ENCODE measurements around the gene GIMAP4. TPM values are rescaled to one million over a fixed set of nuclear protein-coding genes. Genes with fewer than 3 reads are reported as not detected.
"Not testable (repeated sequence)": the region's sequence is repeated elsewhere in the genome, so short reads cannot be mapped to it uniquely, and the experiment has no call there.

Gene GIMAP4
- not detected in 2 replicates for total RNA-seq
- long read RNA-seq = 0 reads

DNA sequence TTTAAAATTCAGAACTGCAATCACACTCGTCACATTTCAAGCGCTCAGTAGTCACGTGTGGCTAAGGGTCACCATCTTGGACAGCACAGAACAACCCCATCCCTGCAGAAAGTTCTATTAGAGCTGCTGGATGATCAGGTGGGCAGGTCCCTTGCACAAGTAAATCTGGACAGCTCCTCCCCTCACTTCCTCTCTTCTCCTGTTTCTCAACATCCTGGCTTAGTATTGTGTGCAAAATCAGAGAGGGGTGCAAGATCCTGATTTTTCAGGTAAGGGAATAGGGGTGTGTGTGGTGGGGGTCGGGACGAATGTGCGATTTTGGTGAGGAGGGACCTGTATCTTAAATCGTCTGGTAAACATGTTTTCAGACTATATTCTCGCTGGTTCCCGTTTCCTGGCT is at the start of gene GIMAP4:
TSS of gene GIMAP4 (plus strand) at position 222 of the 400 bp plus-strand sequence. CDS start 2,512 bp downstream, outside the sequence.
- Mint-ChIP-seq H3K4me1 (no peaks in the 10 kb centered on the region), H3K27ac (ENCODE audit: unreplicated experiment) (no peak within 1 kb of the TSS), H3K36me3 (ENCODE audit: low read depth) (no peaks in the 10 kb centered on the region), H3K4me3 (no peak within 1 kb of the TSS), H3K9me3 (no peaks in the 10 kb centered on the region), H3K27me3 (ENCODE audit: low read depth) (peaks cover 12% of the 10 kb centered on the region)
- TF ChIP-seq, protein P1, sequence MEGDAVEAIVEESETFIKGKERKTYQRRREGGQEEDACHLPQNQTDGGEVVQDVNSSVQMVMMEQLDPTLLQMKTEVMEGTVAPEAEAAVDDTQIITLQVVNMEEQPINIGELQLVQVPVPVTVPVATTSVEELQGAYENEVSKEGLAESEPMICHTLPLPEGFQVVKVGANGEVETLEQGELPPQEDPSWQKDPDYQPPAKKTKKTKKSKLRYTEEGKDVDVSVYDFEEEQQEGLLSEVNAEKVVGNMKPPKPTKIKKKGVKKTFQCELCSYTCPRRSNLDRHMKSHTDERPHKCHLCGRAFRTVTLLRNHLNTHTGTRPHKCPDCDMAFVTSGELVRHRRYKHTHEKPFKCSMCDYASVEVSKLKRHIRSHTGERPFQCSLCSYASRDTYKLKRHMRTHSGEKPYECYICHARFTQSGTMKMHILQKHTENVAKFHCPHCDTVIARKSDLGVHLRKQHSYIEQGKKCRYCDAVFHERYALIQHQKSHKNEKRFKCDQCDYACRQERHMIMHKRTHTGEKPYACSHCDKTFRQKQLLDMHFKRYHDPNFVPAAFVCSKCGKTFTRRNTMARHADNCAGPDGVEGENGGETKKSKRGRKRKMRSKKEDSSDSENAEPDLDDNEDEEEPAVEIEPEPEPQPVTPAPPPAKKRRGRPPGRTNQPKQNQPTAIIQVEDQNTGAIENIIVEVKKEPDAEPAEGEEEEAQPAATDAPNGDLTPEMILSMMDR (conservative IDR thresholded peaks at IDR 0.05) = no peak
- no peak for DNase-seq (ENCODE audit: low read depth, low spot score)

DNA sequence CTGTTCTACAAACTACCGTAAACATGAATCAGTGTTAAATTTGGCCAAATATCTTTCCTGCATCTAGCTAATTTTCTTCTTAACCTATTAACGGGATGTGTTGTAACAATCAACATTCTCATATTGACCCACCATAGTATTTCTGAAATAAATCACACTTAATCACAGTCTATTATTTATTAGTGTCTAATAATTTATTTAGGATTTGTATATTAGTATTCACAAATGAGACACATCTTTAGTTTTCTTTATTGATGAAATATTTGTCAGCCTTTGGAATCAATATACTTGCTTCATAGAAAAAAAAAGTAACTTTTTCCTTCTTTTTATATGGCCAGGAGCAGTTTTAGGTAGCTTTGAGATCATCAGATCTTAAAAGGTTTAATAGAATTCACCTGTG is 47.9 kb upstream of the GIMAP4 start:
- no peak for DNase-seq (ENCODE audit: low read depth, low spot score)
- H3K4me1 Mint-ChIP-seq = no peaks in the 10 kb centered on the region
- no peaks in the 10 kb centered on the region for H3K9me3 Mint-ChIP-seq
- no peak overlapping the region for H3K4me3 Mint-ChIP-seq
- H3K36me3 Mint-ChIP-seq (ENCODE audit: low read depth) = no peaks in the 10 kb centered on the region
- TF ChIP-seq, protein P1 (conservative IDR thresholded peaks at IDR 0.05) = no peak
- H3K27me3 Mint-ChIP-seq (ENCODE audit: low read depth) = peaks cover 38% of the 10 kb centered on the region
- H3K27ac Mint-ChIP-seq (ENCODE audit: unreplicated experiment) = no peak overlapping the region

DNA sequence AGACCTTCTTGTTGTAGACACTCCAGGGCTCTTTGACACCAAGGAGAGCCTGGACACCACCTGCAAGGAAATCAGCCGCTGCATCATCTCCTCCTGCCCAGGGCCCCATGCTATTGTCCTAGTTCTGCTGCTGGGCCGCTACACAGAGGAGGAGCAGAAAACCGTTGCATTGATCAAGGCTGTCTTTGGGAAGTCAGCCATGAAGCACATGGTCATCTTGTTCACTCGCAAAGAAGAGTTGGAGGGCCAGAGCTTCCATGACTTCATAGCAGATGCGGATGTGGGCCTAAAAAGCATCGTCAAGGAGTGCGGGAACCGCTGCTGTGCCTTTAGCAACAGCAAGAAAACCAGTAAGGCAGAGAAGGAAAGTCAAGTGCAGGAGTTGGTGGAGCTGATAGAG is 47.0 kb upstream of the GIMAP4 start:
- H3K36me3 Mint-ChIP-seq (ENCODE audit: low read depth) = no peaks in the 10 kb centered on the region
- no peaks in the 10 kb centered on the region for H3K4me1 Mint-ChIP-seq
- TF ChIP-seq, protein P1 (conservative IDR thresholded peaks at IDR 0.05) = no peak
- no peak overlapping the region for H3K27ac Mint-ChIP-seq (ENCODE audit: unreplicated experiment)
- no peaks in the 10 kb centered on the region for H3K9me3 Mint-ChIP-seq
- H3K4me3 Mint-ChIP-seq = no peak overlapping the region
- peaks cover 33% of the 10 kb centered on the region for H3K27me3 Mint-ChIP-seq (ENCODE audit: low read depth)
- no peak for DNase-seq (ENCODE audit: low read depth, low spot score)

DNA sequence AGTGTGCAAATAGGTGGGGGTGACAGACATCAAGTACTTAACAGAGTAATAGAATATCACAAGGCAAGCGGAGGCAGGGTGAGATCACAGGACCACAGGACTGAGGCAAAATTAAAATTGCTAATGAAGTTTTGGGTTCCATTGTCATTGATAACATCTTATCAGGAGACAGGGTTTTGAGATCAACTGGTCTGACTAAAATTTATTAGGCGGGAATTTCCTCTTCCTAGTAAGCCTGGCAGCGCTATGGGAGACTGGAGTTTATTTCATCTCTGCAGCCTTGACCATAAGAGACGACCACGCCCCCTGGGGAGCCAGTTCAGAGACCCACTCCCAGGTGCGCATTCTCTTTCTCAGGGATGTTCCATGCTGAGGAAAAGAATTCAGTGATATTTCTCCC is 44.3 kb upstream of the GIMAP4 start:
- H3K27me3 Mint-ChIP-seq (ENCODE audit: low read depth) = peaks cover 29% of the 10 kb centered on the region
- not testable (repeated sequence) for H3K4me3 Mint-ChIP-seq; H3K9me3 Mint-ChIP-seq; DNase-seq (ENCODE audit: low read depth, low spot score); H3K36me3 Mint-ChIP-seq (ENCODE audit: low read depth); H3K4me1 Mint-ChIP-seq; H3K27ac Mint-ChIP-seq (ENCODE audit: unreplicated experiment)

DNA sequence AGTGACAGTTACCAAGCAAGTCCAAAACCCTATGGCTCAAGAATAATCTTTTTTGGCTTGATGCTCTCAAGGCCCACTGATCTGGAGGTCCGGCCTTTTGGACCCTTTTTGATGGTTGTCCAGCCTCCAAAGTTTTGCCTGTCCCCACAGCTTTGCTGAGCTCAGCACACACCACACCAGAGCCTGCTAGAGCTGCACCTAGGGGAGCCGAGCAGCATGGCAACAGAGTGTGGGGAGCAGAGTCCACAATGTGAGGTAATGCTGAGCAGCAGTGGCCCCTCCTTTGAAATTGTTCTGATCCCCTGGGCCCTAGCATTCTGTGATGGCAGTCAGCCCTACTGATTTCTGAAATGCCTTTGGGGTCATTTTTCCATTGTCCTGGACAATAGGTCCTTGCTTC is 43.2 kb upstream of the GIMAP4 start:
- TF ChIP-seq, protein P1 (conservative IDR thresholded peaks at IDR 0.05) = no peak
- Mint-ChIP-seq H3K9me3 (peaks cover 6% of the 10 kb centered on the region), H3K27ac (ENCODE audit: unreplicated experiment) (no peak overlapping the region), H3K36me3 (ENCODE audit: low read depth) (no peaks in the 10 kb centered on the region), H3K4me3 (no peak overlapping the region), H3K27me3 (ENCODE audit: low read depth) (peaks cover 31% of the 10 kb centered on the region), H3K4me1 (no peaks in the 10 kb centered on the region)
- no peak for DNase-seq (ENCODE audit: low read depth, low spot score)

DNA sequence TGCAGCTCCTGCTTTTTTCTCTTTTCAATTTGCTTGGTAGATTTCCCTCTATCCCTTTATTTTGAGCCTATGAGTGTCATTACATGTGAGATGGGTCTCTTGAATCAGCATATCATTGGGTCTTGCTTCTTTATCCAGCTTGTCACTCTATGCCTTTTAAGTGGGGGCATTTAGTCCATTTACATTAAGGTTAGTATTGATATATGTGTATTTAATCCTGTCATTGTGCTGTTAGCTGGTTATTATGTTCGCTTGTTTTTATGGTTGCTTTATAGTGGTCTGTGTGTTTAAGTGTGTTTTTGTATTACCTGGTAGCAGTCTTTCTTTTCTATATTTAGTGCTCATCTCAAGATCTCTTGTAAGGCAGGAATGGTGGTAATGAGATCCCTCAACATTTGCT is 35.5 kb upstream of the GIMAP4 start:
- Mint-ChIP-seq H3K9me3 (peaks cover 33% of the 10 kb centered on the region), H3K27me3 (ENCODE audit: low read depth) (peaks cover 22% of the 10 kb centered on the region), H3K4me3 (no peak overlapping the region), H3K27ac (ENCODE audit: unreplicated experiment) (no peak overlapping the region), H3K4me1 (no peaks in the 10 kb centered on the region), H3K36me3 (ENCODE audit: low read depth) (peaks cover 3% of the 10 kb centered on the region)
- TF ChIP-seq, protein P1 (conservative IDR thresholded peaks at IDR 0.05) = no peak
- DNase-seq (ENCODE audit: low read depth, low spot score) = no peak
